Measurements from ENCODE around the gene MBLAC1. TPM values are rescaled to one million over a fixed set of nuclear protein-coding genes. Genes with fewer than 3 reads are reported as not detected.

Gene MBLAC1
- total and polyA plus RNA-seq, 9 of the 15 experiments (the other 6 are each of a cell fraction or from before 2014, with no cell fraction given): 0.03 to 3.1 (median 0.52) TPM

DNA sequence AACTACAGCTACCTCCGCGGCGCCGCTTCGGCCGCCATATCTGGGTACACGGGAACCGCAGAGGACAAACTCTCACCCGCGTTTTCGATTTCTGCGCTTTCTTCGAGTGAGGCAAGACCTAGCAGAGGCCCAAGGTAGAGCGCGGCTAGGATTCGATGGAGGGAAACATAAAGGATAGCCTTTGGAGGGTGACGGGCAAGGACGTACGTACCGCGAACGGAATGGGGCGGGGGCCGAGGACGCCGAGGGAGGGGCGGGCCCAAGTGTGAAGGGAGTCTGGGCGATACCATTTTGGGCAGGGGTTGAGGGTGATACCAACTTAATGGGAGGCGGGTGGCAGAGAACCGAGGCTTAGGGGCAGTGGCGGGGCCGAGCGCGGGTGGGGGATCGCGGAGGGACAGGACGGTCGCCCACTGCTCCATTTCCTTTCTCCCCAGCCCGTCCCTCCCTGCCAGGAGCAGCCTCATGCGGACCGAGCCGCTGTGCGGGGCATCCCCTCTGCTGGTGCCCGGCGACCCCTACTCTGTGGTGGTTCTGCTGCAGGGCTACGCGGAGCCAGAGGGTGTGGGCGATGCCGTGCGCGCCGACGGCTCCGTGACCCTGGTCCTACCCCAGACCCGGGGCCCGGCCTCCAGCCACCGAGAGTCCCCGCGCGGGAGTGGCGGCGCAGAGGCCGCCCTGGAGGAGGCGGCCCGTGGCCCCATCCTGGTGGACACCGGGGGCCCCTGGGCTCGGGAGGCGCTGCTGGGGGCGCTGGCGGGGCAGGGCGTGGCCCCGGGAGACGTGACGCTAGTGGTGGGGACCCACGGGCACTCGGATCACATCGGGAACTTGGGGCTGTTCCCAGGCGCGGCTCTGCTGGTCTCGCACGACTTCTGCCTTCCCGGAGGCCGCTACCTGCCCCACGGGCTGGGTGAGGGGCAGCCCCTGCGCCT lies at the start of gene MBLAC1 (continued):
- TF ChIP-seq, protein P1, sequence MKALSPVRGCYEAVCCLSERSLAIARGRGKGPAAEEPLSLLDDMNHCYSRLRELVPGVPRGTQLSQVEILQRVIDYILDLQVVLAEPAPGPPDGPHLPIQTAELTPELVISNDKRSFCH (CRISPR knock-in tag; IDR thresholded peaks at IDR 0.05): no peak
- TF ChIP-seq, protein P1 (tag; IDR thresholded peaks at IDR 0.05): no peak
- TF ChIP-seq NONO (IDR thresholded peaks at IDR 0.05; ENCODE audit: low read depth in 2 of 2, low read length in 1 of 2): peak; percentile 57 to 98; a peak in 3 of 4 replicates
- no peak for TF ChIP-seq DACH1 (IDR thresholded peaks at IDR 0.05; ENCODE audit: partially characterized antibody)
- TF ChIP-seq TCFL5 (CRISPR knock-in tag; conservative IDR thresholded peaks at IDR 0.05): no peak
- TF ChIP-seq ZNF561 (CRISPR knock-in tag; conservative IDR thresholded peaks at IDR 0.05): no peak
- 0 out of 2 replicates have a peak, but pooled peaks have one; percentile 9 for TF ChIP-seq PHB (CRISPR knock-in tag; IDR thresholded peaks at IDR 0.05)
- TF ChIP-seq, protein P2, sequence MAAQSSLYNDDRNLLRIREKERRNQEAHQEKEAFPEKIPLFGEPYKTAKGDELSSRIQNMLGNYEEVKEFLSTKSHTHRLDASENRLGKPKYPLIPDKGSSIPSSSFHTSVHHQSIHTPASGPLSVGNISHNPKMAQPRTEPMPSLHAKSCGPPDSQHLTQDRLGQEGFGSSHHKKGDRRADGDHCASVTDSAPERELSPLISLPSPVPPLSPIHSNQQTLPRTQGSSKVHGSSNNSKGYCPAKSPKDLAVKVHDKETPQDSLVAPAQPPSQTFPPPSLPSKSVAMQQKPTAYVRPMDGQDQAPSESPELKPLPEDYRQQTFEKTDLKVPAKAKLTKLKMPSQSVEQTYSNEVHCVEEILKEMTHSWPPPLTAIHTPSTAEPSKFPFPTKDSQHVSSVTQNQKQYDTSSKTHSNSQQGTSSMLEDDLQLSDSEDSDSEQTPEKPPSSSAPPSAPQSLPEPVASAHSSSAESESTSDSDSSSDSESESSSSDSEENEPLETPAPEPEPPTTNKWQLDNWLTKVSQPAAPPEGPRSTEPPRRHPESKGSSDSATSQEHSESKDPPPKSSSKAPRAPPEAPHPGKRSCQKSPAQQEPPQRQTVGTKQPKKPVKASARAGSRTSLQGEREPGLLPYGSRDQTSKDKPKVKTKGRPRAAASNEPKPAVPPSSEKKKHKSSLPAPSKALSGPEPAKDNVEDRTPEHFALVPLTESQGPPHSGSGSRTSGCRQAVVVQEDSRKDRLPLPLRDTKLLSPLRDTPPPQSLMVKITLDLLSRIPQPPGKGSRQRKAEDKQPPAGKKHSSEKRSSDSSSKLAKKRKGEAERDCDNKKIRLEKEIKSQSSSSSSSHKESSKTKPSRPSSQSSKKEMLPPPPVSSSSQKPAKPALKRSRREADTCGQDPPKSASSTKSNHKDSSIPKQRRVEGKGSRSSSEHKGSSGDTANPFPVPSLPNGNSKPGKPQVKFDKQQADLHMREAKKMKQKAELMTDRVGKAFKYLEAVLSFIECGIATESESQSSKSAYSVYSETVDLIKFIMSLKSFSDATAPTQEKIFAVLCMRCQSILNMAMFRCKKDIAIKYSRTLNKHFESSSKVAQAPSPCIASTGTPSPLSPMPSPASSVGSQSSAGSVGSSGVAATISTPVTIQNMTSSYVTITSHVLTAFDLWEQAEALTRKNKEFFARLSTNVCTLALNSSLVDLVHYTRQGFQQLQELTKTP (IDR thresholded peaks at IDR 0.05; ENCODE audit: low read depth in 1 of 2, partially characterized antibody in 2 of 2): peak in 1 of 2 experiments; percentile 29
- TF ChIP-seq, protein P3, sequence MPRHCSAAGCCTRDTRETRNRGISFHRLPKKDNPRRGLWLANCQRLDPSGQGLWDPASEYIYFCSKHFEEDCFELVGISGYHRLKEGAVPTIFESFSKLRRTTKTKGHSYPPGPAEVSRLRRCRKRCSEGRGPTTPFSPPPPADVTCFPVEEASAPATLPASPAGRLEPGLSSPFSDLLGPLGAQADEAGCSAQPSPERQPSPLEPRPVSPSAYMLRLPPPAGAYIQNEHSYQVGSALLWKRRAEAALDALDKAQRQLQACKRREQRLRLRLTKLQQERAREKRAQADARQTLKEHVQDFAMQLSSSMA (CRISPR knock-in tag; IDR thresholded peaks at IDR 0.05): no peak
- TF ChIP-seq POU5F1 (IDR thresholded peaks at IDR 0.05; ENCODE audit: borderline replicate concordance, low read depth, low read length, partially characterized antibody): no peak
- 0 out of 2 replicates have a peak, but pooled peaks have one; percentile 71 for TF ChIP-seq ZFPM2 (CRISPR knock-in tag; IDR thresholded peaks at IDR 0.05)
- TF ChIP-seq TAF1 (IDR thresholded peaks at IDR 0.05; ENCODE audit: control insufficient read depth, extremely low read depth, insufficient read depth, low read length, severe bottlenecking): peak; percentile 79
- TF ChIP-seq, protein P4, sequence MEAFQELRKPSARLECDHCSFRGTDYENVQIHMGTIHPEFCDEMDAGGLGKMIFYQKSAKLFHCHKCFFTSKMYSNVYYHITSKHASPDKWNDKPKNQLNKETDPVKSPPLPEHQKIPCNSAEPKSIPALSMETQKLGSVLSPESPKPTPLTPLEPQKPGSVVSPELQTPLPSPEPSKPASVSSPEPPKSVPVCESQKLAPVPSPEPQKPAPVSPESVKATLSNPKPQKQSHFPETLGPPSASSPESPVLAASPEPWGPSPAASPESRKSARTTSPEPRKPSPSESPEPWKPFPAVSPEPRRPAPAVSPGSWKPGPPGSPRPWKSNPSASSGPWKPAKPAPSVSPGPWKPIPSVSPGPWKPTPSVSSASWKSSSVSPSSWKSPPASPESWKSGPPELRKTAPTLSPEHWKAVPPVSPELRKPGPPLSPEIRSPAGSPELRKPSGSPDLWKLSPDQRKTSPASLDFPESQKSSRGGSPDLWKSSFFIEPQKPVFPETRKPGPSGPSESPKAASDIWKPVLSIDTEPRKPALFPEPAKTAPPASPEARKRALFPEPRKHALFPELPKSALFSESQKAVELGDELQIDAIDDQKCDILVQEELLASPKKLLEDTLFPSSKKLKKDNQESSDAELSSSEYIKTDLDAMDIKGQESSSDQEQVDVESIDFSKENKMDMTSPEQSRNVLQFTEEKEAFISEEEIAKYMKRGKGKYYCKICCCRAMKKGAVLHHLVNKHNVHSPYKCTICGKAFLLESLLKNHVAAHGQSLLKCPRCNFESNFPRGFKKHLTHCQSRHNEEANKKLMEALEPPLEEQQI (IDR thresholded peaks at IDR 0.05): 0 out of 2 replicates have a peak, but pooled peaks have one; percentile 69
- TF ChIP-seq POLR2A (conservative IDR thresholded peaks at IDR 0.05): peak; percentile 92
- no peak for TF ChIP-seq E2F3 (CRISPR knock-in tag; IDR thresholded peaks at IDR 0.05)
- no peak for TF ChIP-seq ZNF324 (CRISPR knock-in tag; IDR thresholded peaks at IDR 0.05)
- TF ChIP-seq ZBTB8A (IDR thresholded peaks at IDR 0.05; ENCODE audit: partially characterized antibody): no peak
- no peak for TF ChIP-seq RBM17 (IDR thresholded peaks at IDR 0.05; ENCODE audit: borderline replicate concordance, low read depth, low read length)
- peak; percentile 53 for TF ChIP-seq ARID1B (IDR thresholded peaks at IDR 0.05)
- TF ChIP-seq GATA2 (CRISPR knock-in tag; IDR thresholded peaks at IDR 0.05): no peak
